ENCODE results near the gene FUT3. TPM values are rescaled to one million over a fixed set of nuclear protein-coding genes. Genes with fewer than 3 reads are reported as not detected.
"Not testable (repeated sequence)": the region's sequence is repeated elsewhere in the genome, so short reads cannot be mapped to it uniquely, and the experiment has no call there.

The FUT3 gene
- total RNA-seq, 1 donor from 2014 or later = not detected

- not testable (repeated sequence) for H3K4me1 Mint-ChIP-seq (ENCODE audit: low read depth)
Observed at GRCh38 chr19:5874496-5874895, 23.2 kb upstream of the FUT3 start.

GRCh38 chr19:5873617-5874199 is 22.5 kb upstream of the FUT3 start:
- Mint-ChIP-seq H3K27ac (no peak overlapping the region), H3K9me3 (no peaks in the 10 kb centered on the region), H3K4me3 (ENCODE audit: low read depth) (no peak overlapping the region), H3K4me1 (ENCODE audit: low read depth) (no peaks in the 10 kb centered on the region), H3K27me3 (ENCODE audit: low read depth) (no peaks in the 10 kb centered on the region), H3K36me3 (ENCODE audit: low read depth) (no peaks in the 10 kb centered on the region)
- intact Hi-C loops (cut with micrococcal nuclease) = no loop called here
- no peak for DNase-seq (ENCODE audit: low spot score)

More at GRCh38 chr19:5874496-5874895, 23.2 kb upstream of the FUT3 start:
- H3K4me3 Mint-ChIP-seq (ENCODE audit: low read depth); H3K36me3 Mint-ChIP-seq (ENCODE audit: low read depth); H3K27ac Mint-ChIP-seq; H3K27me3 Mint-ChIP-seq (ENCODE audit: low read depth); DNase-seq (ENCODE audit: low spot score); intact Hi-C loops (cut with micrococcal nuclease); H3K9me3 Mint-ChIP-seq: not testable (repeated sequence)

DNA sequence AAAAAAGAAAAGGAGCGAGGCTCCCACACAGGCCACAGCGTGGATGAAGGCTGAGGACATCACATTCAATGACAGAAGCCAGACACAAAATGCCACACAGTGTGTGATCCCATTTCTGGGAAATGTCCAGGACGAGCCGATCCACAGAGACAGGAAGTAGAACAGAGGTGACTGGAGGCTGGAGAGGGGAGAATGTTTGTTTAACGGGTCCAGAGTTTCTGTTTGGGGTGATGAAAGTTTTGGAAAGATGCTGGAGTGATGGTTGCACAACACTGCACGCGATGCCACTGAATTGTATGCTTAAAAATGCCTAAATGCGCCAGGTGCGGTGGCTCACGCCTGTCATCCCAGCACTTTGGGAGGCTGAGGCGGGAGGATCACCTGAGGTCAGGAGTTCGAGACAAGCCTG is 19.7 kb upstream of the FUT3 start:
- intact Hi-C loops (cut with micrococcal nuclease) = no loop called here
- no peaks in the 10 kb centered on the region for H3K27me3 Mint-ChIP-seq (ENCODE audit: low read depth)
- no peaks in the 10 kb centered on the region for H3K9me3 Mint-ChIP-seq
- no peak for DNase-seq (ENCODE audit: low spot score)
- no peak overlapping the region for H3K4me3 Mint-ChIP-seq (ENCODE audit: low read depth)
- H3K4me1 Mint-ChIP-seq (ENCODE audit: low read depth) = no peaks in the 10 kb centered on the region
- H3K27ac Mint-ChIP-seq = no peak overlapping the region
- no peaks in the 10 kb centered on the region for H3K36me3 Mint-ChIP-seq (ENCODE audit: low read depth)

- Mint-ChIP-seq H3K9me3 (no peaks in the 10 kb centered on the region), H3K4me3 (ENCODE audit: low read depth) (no peak overlapping the region)
- intact Hi-C loops (cut with micrococcal nuclease) = no loop called here
Observed at GRCh38 chr19:5867201-5868136, 16.2 kb upstream of the FUT3 start.

DNA sequence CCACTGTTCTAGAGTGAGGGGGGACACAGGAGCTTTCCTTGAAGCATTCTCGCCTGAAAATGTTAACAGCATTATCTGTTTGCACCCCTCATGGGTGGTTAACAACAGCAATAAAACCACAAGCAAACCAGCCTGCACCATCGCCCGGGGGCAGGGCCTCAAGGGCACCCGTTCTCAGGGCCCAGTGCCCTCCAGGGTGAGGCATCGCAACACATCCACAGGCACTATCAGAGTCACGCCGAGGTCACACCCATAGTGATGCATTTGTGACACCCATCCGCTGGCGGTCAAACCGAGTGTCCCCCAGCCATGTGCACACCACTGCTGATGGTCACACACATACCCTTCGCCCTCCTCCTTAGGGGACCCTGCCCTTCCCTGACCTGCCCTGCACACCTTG is 14.5 kb upstream of the FUT3 start:
- Mint-ChIP-seq H3K27me3 (ENCODE audit: low read depth) (no peaks in the 10 kb centered on the region), H3K9me3 (no peaks in the 10 kb centered on the region), H3K4me3 (ENCODE audit: low read depth) (no peak overlapping the region), H3K4me1 (ENCODE audit: low read depth) (no peaks in the 10 kb centered on the region), H3K36me3 (ENCODE audit: low read depth) (no peaks in the 10 kb centered on the region), H3K27ac (no peak overlapping the region)
- no peak for DNase-seq (ENCODE audit: low spot score)
- intact Hi-C loops (cut with micrococcal nuclease) = no loop called here

More at GRCh38 chr19:5867201-5868136, 16.2 kb upstream of the FUT3 start:
- no peak for DNase-seq (ENCODE audit: low spot score)
- H3K27me3 Mint-ChIP-seq (ENCODE audit: low read depth) = no peaks in the 10 kb centered on the region
- H3K36me3 Mint-ChIP-seq (ENCODE audit: low read depth) = no peaks in the 10 kb centered on the region
- H3K4me1 Mint-ChIP-seq (ENCODE audit: low read depth) = no peaks in the 10 kb centered on the region
- no peak overlapping the region for H3K27ac Mint-ChIP-seq

- intact Hi-C loops (cut with micrococcal nuclease) = no loop called here
- H3K4me1 Mint-ChIP-seq (ENCODE audit: low read depth) = no peaks in the 10 kb centered on the region
- H3K27ac Mint-ChIP-seq = no peak overlapping the region
- no peak overlapping the region for H3K4me3 Mint-ChIP-seq (ENCODE audit: low read depth)
- no peaks in the 10 kb centered on the region for H3K36me3 Mint-ChIP-seq (ENCODE audit: low read depth)
- DNase-seq (ENCODE audit: low spot score) = no peak
- H3K27me3 Mint-ChIP-seq (ENCODE audit: low read depth) = no peaks in the 10 kb centered on the region
- H3K9me3 Mint-ChIP-seq = no peaks in the 10 kb centered on the region
Observed at GRCh38 chr19:5864725-5865486, 13.7 kb upstream of the FUT3 start.

GRCh38 chr19:5864013-5864720 is 12.9 kb upstream of the FUT3 start:
- no peaks in the 10 kb centered on the region for H3K36me3 Mint-ChIP-seq (ENCODE audit: low read depth)
- H3K27ac Mint-ChIP-seq = no peak overlapping the region
- no peak overlapping the region for H3K4me3 Mint-ChIP-seq (ENCODE audit: low read depth)
- H3K4me1 Mint-ChIP-seq (ENCODE audit: low read depth) = no peaks in the 10 kb centered on the region
- no peak for DNase-seq (ENCODE audit: low spot score)
- H3K27me3 Mint-ChIP-seq (ENCODE audit: low read depth) = no peaks in the 10 kb centered on the region
- intact Hi-C loops (cut with micrococcal nuclease) = no loop called here
- H3K9me3 Mint-ChIP-seq = no peaks in the 10 kb centered on the region

GRCh38 chr19:5863030-5863665 is 11.9 kb upstream of the FUT3 start:
- no peaks in the 10 kb centered on the region for H3K36me3 Mint-ChIP-seq (ENCODE audit: low read depth)
- no peaks in the 10 kb centered on the region for H3K27me3 Mint-ChIP-seq (ENCODE audit: low read depth)
- intact Hi-C loops (cut with micrococcal nuclease) = no loop called here
- H3K4me3 Mint-ChIP-seq (ENCODE audit: low read depth) = no peak overlapping the region
- no peaks in the 10 kb centered on the region for H3K4me1 Mint-ChIP-seq (ENCODE audit: low read depth)
- H3K9me3 Mint-ChIP-seq = no peaks in the 10 kb centered on the region
- H3K27ac Mint-ChIP-seq = no peak overlapping the region
- DNase-seq (ENCODE audit: low spot score) = no peak

GRCh38 chr19:5857203-5858081 is 6.2 kb upstream of the FUT3 start:
- Mint-ChIP-seq H3K27ac (no peak overlapping the region), H3K4me3 (ENCODE audit: low read depth) (no peak overlapping the region), H3K4me1 (ENCODE audit: low read depth) (peaks cover 2% of the 10 kb centered on the region), H3K36me3 (ENCODE audit: low read depth) (no peaks in the 10 kb centered on the region), H3K27me3 (ENCODE audit: low read depth) (no peaks in the 10 kb centered on the region), H3K9me3 (no peaks in the 10 kb centered on the region)
- no peak for DNase-seq (ENCODE audit: low spot score)
- intact Hi-C loops (cut with micrococcal nuclease) = no loop called here

GRCh38 chr19:5855151-5855550 is 3.9 kb upstream of the FUT3 start:
- H3K27ac Mint-ChIP-seq; intact Hi-C loops (cut with micrococcal nuclease); H3K4me3 Mint-ChIP-seq (ENCODE audit: low read depth); H3K9me3 Mint-ChIP-seq; DNase-seq (ENCODE audit: low spot score); H3K36me3 Mint-ChIP-seq (ENCODE audit: low read depth); H3K27me3 Mint-ChIP-seq (ENCODE audit: low read depth); H3K4me1 Mint-ChIP-seq (ENCODE audit: low read depth): not testable (repeated sequence)

- H3K4me1 Mint-ChIP-seq (ENCODE audit: low read depth); DNase-seq (ENCODE audit: low spot score); H3K36me3 Mint-ChIP-seq (ENCODE audit: low read depth); H3K27me3 Mint-ChIP-seq (ENCODE audit: low read depth); intact Hi-C loops (cut with micrococcal nuclease); H3K9me3 Mint-ChIP-seq; H3K27ac Mint-ChIP-seq; H3K4me3 Mint-ChIP-seq (ENCODE audit: low read depth): not testable (repeated sequence)
Observed at GRCh38 chr19:5854121-5854520, 2.9 kb upstream of the FUT3 start.

Data from activated T-helper 2 cell treated with anti-CD3 and anti-CD28 coated beads, Interferon-gamma antibody, Interleukin-2, Interleukin-4, amounts not matched to agents 10 μg/mL and 5 μg/mL and 100 μg/mL, durations not matched to agents 14 hours and 24 hours and 36 hours (primary cell).